Esophagus squamous epithelium (tissue), 5 donors: ENCODE measurements around the gene RALGPS1. TPM values are rescaled to one million over a fixed set of nuclear protein-coding genes. Genes with fewer than 3 reads are reported as not detected.
A peak's percentile ranks its signal among the peaks of the same experiment; 100 is the strongest.

Experiments used
- DNase-seq: peaks from one replicate; lab custom pipeline; 2025; lab: John Stamatoyannopoulos, UW
- H3K27ac ChIP-seq, 4 donors: fragments of 200-600 bp; sonication (generic); one replicate each; pipeline ENCODE4 v1.5.1; 2016 to 2019; ENCODE audit warnings: mild to moderate bottlenecking in 1 of 4
- H3K27me3 ChIP-seq, 4 donors: fragments of 200-600 bp; sonication (generic); 1 replicate in 3 of 4; 2 replicates in 1 of 4; pipeline versions ENCODE4 v1.5.1 to v1.6.0; 2017 to 2021; ENCODE audit warnings: antibody characterized with exemption in 1 of 4
- H3K36me3 ChIP-seq, 3 donors: fragments of 200-600 bp; sonication (generic); one replicate each; pipeline ENCODE4 v1.5.1; 2016 to 2019
- H3K4me1 ChIP-seq, 3 donors: fragments of 200-600 bp; sonication (generic); one replicate each; pipeline ENCODE4 v1.5.1; 2017 to 2019
- H3K4me3 ChIP-seq, 4 donors: fragments of 200-600 bp; sonication (generic); 1 replicate in 3 of 4; 2 replicates in 1 of 4; pipeline ENCODE4 v1.5.1; 2016 to 2019; ENCODE audit warnings: mild to moderate bottlenecking in 2 of 4, moderate library complexity in 1 of 4
- H3K9me3 ChIP-seq, 3 donors: fragments of 200-600 bp; sonication (generic); one replicate each; pipeline ENCODE4 v1.5.1; 2016 to 2019
- CTCF ChIP-seq, 6 experiments: fragments of 450-650 bp in 4 of 6; fragments of 200-600 bp in 2 of 6; sonication (generic) in 2 of 6; IDR thresholded peaks; one replicate each; pipeline ENCODE4 v1.5.1; 2016 to 2019; ENCODE audit warnings: antibody characterized with exemption in 6 of 6, mild to moderate bottlenecking in 4 of 6, moderate library complexity in 4 of 6
- POLR2A ChIP-seq, 4 donors: fragments of 450-650 bp; IDR thresholded peaks; one replicate each; pipeline ENCODE4 v1.6.1; 2017; ENCODE audit warnings: antibody characterized with exemption in 4 of 4, mild to moderate bottlenecking in 4 of 4, moderate library complexity in 3 of 4
- WGBS, 2 donors: methylation state at CpG; one replicate each; pipeline ENCODE4 v1.1.5; 2018; 5-methylcytosine and 5-hydroxymethylcytosine counted together
- intact Hi-C: fragments of 100-400 bp; cut with DNase I; formaldehyde crosslinking; loops from one replicate; pipeline ENCODE4 v1.15.0; 2022
- total RNA-seq, 4 donors: library from RNA; depleted of rRNA; stranded (reverse); fragments of >200 nt; gene quantifications; one replicate each; pipeline ENCODE4 v1.1.0, GENCODE V29; 2016
- donor health status: DM: yes; HTN: yes; CAD: no.

Gene RALGPS1
- total RNA-seq, 4 donors from 2014 or later: 3.0 to 16.4 (median 10.6) TPM

GRCh38 chr9:127095411-127095810, 180.8 kb downstream of the RALGPS1 start:
- peaks cover 0 to 38% (median 0%) of the 10 kb centered on the region in 3 donors for H3K36me3 ChIP-seq
- no peak overlapping the region for H3K4me3 ChIP-seq
- peaks cover 0 to 17% (median 4%) of the 10 kb centered on the region in 3 donors for H3K4me1 ChIP-seq
- no peak for DNase-seq
- intact Hi-C loops: no loop called here
- TF ChIP-seq POLR2A (IDR thresholded peaks at IDR 0.05) (no peak), CTCF (IDR thresholded peaks at IDR 0.05) (no peak)
- no peaks in the 10 kb centered on the region for H3K27me3 ChIP-seq
- 77 to 87% methylated on average over 5 of the region's 5 CpGs for WGBS, 2 donors
- peak overlapping the region in 1 of 4 donors; percentile 30 for H3K27ac ChIP-seq
- H3K9me3 ChIP-seq: no peaks in the 10 kb centered on the region

GRCh38 chr9:127096208-127096607, 181.6 kb downstream of the RALGPS1 start:
- Histone ChIP-seq H3K27ac (peak overlapping the region in 1 of 4 donors; percentile 16), H3K27me3 (no peaks in the 10 kb centered on the region), H3K36me3 (peaks cover 0 to 40% (median 0%) of the 10 kb centered on the region in 3 donors), H3K4me1 (peaks cover 0 to 9% (median 0%) of the 10 kb centered on the region in 3 donors), H3K4me3 (no peak overlapping the region), H3K9me3 (no peaks in the 10 kb centered on the region)
- WGBS, 2 donors: 81 to 96% methylated on average over 8 to 12 of the region's 13 CpGs
- TF ChIP-seq POLR2A (IDR thresholded peaks at IDR 0.05): no peak
- DNase-seq: no peak
- intact Hi-C loops: no loop called here

- no peaks in the 10 kb centered on the region for H3K27me3 ChIP-seq
- TF ChIP-seq POLR2A (IDR thresholded peaks at IDR 0.05): no peak
- TF ChIP-seq CTCF (IDR thresholded peaks at IDR 0.05): no peak
- WGBS, 2 donors: 91 to 94% methylated on average over 5 of the region's 5 CpGs
- peaks cover 0 to 9% (median 0%) of the 10 kb centered on the region in 3 donors for H3K4me1 ChIP-seq
- DNase-seq: no peak
- H3K9me3 ChIP-seq: no peaks in the 10 kb centered on the region
- H3K27ac ChIP-seq: no peak overlapping the region
- no peak overlapping the region for H3K4me3 ChIP-seq
- H3K36me3 ChIP-seq: peaks cover 0 to 29% (median 0%) of the 10 kb centered on the region in 3 donors
- intact Hi-C loops: no loop called here
Measured at GRCh38 chr9:127097683-127098082, 183.1 kb downstream of the RALGPS1 start.

- 81 to 83% methylated on average over 2 to 7 of the region's 7 CpGs for WGBS, 2 donors
- H3K36me3 ChIP-seq: peaks cover 0 to 18% (median 0%) of the 10 kb centered on the region in 3 donors
- no peaks in the 10 kb centered on the region for H3K27me3 ChIP-seq
- TF ChIP-seq POLR2A (IDR thresholded peaks at IDR 0.05) (no peak), CTCF (IDR thresholded peaks at IDR 0.05) (no peak)
- H3K4me3 ChIP-seq: no peak overlapping the region
- intact Hi-C loops: no loop called here
- H3K27ac ChIP-seq: no peak overlapping the region
- no peaks in the 10 kb centered on the region for H3K9me3 ChIP-seq
- H3K4me1 ChIP-seq: peaks cover 0 to 14% (median 0%) of the 10 kb centered on the region in 3 donors
- no peak for DNase-seq
Measured at GRCh38 chr9:127098916-127099553, 184.5 kb downstream of the RALGPS1 start.

- no peak overlapping the region for H3K27ac ChIP-seq
- intact Hi-C loops: no loop called here
- 84 to 90% methylated on average over 3 of the region's 3 CpGs for WGBS, 2 donors
- H3K4me3 ChIP-seq: no peak overlapping the region
- peaks cover 0 to 16% (median 0%) of the 10 kb centered on the region in 3 donors for H3K4me1 ChIP-seq
- no peaks in the 10 kb centered on the region for H3K9me3 ChIP-seq
- no peak for DNase-seq
- peaks cover 0 to 21% (median 0%) of the 10 kb centered on the region in 3 donors for H3K36me3 ChIP-seq
- no peak for TF ChIP-seq POLR2A (IDR thresholded peaks at IDR 0.05)
- TF ChIP-seq CTCF (IDR thresholded peaks at IDR 0.05): no peak
- H3K27me3 ChIP-seq: no peaks in the 10 kb centered on the region
Measured at GRCh38 chr9:127099664-127100063, 185.1 kb downstream of the RALGPS1 start.
